HG03571 (cell line): ENCODE data around the gene PLCD3.

ENCODE experiments used
- ATAC-seq: cut with Tn5 transposase; IDR thresholded peaks from one replicate; pipeline ENCODE4 v1.9.1; 2021; ENCODE audit not compliant: unreplicated experiment

PLCD3 gene

GRCh38 chr17:45132320-45132571, at the start of gene PLCD3:
Gene PLCD3 (minus strand): TSS chr17:45132515. CDS start chr17:45132410, 105 bp downstream.
- no peak for ATAC-seq

GRCh38 chr17:45177563-45177962, 45.2 kb upstream of the PLCD3 start:
- ATAC-seq: no peak

GRCh38 chr17:45175759-45176115, 43.4 kb upstream of the PLCD3 start:
- no peak for ATAC-seq

DNA sequence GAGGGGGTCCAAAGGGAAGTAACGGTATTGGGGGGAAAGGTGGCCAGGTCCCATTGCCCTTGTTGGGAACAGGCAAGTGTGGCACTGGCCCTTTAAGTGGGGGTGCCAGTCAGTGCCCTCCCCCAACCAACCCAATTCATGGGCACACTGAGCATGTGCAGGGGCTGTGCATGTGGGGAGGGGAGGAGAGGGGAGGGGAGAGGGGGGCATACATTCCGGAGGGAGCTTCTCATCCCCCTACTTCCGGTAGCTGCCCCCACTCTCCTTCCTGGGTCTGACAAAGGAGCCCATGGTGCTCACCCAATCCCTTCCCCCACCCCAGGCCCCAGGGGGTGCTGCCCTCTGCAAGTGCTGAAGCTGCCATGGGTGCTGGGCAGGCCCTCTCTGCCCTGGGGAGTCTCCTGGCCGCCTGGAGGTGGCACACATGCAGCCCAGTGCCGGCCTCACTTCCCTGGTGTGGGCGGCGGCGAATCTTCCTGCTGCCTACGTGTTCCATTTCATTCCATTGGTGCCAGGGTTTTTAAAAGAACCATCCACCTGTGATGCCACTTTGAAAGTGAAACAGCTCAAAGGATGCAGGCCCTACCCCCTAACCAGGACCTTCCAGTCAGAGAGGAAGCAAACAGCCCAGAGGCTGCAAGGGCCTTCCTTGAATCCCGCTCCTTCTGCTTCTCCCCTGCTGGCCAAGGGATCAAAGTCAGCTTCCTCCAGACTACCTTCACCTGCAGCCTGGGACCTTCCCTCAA, 40.4 kb upstream of the PLCD3 start:
- no peak for ATAC-seq

- no peak for ATAC-seq
These were observed 39.9 kb upstream of the PLCD3 start for GRCh38 chr17:45172232-45172540.

DNA sequence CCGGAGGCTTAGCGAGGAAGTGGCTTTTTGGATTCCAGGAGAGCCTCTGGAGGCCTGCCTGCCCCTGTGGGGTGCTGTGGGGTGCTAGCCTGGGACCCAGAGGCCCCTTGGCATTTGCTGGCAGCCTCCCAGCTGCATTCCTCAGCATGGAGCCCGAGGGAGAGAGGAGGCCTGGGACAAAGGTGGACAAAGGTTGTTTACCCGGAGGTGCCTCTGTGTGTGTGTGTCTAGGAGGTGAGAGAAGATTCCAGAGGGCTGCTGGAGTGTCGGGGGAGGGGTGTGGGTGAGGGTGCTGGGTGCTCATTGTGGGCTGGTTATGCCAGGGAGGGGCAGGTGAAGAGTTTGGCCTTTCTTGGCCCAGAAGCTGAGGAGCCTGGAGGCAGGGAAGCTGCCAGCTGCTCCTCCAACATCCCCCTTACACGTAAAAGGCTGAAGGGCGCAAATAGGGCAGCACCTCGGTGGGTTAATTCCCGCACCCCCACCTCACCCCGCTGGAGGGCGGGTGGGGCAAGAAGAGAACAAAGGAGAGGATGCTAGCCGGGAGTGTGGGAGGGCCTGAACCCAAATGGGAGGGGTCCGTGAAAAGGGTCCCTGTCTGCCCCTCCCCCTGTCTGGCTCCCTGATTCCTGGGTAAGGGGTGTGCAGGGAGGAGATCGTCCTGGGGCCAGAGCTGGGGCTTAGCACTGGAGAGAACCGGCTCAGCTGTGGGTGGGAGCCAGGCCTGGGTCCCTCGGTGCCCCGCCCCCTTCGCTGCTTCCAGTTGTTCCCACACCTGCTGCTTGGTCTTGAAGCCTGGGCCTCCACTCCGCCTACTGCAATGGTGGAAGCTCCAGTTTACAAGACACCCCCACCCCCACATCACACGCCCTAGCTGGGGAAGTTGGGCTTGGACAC, 39.3 kb upstream of the PLCD3 start:
- no peak for ATAC-seq

DNA sequence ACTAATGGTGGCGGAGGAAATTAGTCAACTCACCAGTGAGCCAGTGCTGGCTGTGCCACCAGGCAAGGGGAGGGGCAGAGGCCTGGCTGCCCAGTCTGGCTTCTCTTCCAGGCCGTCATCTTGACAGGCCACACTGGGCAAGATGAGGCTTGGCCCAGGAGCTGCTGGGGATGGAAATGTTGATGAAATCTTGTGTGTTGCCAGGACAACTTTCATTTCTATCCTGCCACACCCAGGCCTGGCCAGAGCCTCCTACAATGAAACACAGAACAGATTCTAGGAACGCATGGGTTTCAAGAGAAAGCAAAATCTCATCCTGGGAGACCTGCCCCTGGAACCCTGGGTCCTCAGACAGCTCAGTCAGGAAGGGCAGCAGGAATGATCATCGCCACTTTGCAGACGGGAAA, 38.6 kb upstream of the PLCD3 start:
- no peak for ATAC-seq

- ATAC-seq: no peak
These were observed 38.1 kb upstream of the PLCD3 start for GRCh38 chr17:45170280-45170930.

- no peak for ATAC-seq
These were observed 36.9 kb upstream of the PLCD3 start for GRCh38 chr17:45168991-45169752.

- no peak for ATAC-seq
These were observed 32.5 kb upstream of the PLCD3 start for GRCh38 chr17:45164734-45165269.

GRCh38 chr17:45162025-45162687, 29.8 kb upstream of the PLCD3 start:
- peak; percentile 13 for ATAC-seq

- peak; percentile 89 for ATAC-seq
These were observed 29.1 kb upstream of the PLCD3 start, which contains the start of gene HEXIM2 for GRCh38 chr17:45161288-45162024. Gene HEXIM2 (plus strand): TSS chr17:45161875. CDS start chr17:45162794, 919 bp downstream.

GRCh38 chr17:45160447-45161287, 28.4 kb upstream of the PLCD3 start:
- peak; percentile 8 for ATAC-seq

DNA sequence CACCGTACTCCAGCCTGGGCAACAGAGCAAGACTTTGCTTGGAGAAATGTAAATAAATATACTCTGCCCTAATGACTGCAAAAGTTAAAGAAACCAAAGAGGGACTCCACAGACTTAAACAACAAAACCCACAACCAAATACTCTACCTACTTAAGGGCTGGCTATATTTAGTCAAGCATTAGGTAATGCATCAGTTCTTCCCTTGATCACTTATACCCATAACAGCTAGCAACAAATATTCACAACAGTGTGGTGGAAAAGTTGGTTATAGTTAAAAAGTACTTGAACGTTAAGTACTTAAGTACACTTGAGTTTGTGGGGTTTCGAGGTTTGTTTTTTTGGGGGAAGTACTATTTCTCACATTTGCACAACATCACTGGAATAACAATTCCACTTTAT, 23.9 kb upstream of the PLCD3 start:
- no peak for ATAC-seq

- no peak for ATAC-seq
These were observed 23.2 kb upstream of the PLCD3 start for GRCh38 chr17:45155483-45155882.

- ATAC-seq: no peak
These were observed 22.7 kb upstream of the PLCD3 start for GRCh38 chr17:45155029-45155428.

DNA sequence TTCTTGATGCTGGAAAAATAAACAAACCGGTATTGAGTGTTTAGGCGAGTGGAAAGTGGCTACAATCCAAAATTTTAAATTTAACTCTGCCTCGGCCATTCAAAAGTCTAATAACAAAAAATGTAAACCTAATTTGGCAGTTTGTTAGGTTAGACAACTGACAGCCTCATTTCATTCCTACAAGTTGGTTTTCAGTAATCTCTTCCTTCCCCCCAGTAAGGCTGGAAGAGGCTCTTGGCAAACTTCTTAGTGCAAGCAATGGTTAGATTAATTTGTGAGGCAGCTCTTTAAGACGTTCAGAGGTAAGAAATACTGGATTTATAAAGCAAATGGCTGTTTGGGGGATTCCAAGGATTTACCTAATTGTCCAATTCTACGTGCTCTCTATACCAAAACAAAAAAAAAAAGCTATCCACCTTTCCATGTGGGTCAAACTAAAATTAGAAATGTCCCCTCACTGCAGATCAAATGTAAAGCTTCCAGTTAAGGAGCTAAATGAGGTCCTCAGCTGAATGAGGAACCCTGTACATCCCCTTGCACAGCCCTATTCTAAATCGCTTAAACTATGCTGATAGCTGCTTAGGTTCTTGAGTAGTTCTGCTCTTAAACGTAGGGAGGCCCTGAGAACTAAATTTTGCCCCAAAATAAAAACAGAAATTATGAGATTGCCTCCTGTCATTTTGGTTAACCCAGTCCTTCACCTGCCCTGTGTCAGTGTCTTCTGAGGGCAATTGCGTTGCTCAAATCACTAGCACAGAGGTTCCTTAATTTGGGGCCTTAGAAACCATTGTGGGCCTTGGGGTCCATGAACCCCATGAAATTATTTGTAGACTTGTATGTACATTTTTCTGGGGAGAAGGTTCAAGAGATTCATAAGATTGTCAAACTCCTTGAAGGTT, 18.8 kb upstream of the PLCD3 start:
- ATAC-seq: no peak
